ENCODE data around the gene KDM4B.

The KDM4B gene

GRCh38 chr19:5052945-5053485 lies 84.1 kb downstream of the KDM4B start:
- DNase-seq = no peak

GRCh38 chr19:5053661-5054060 lies 84.7 kb downstream of the KDM4B start:
- DNase-seq = no peak

GRCh38 chr19:5054551-5055456 lies 85.9 kb downstream of the KDM4B start:
- no peak for DNase-seq

- DNase-seq = no peak
These were observed 86.5 kb downstream of the KDM4B start for GRCh38 chr19:5055457-5055776.

GRCh38 chr19:5057860-5058259 lies 88.9 kb downstream of the KDM4B start:
- DNase-seq = no peak

GRCh38 chr19:5058521-5059212 lies 89.8 kb downstream of the KDM4B start:
- DNase-seq = no peak

GRCh38 chr19:5059213-5059574 lies 90.3 kb downstream of the KDM4B start:
- no peak for DNase-seq

GRCh38 chr19:5059793-5060192 lies 90.9 kb downstream of the KDM4B start:
- DNase-seq = no peak

- DNase-seq = no peak
These were observed 93.3 kb downstream of the KDM4B start for GRCh38 chr19:5062195-5062594.

GRCh38 chr19:5062799-5063198 lies 93.9 kb downstream of the KDM4B start:
- no peak for DNase-seq

GRCh38 chr19:5063873-5064645 lies 95.1 kb downstream of the KDM4B start:
- DNase-seq = no peak

- no peak for DNase-seq
These were observed 96.0 kb downstream of the KDM4B start for GRCh38 chr19:5064896-5065295.

GRCh38 chr19:5065663-5066093 lies 96.8 kb downstream of the KDM4B start:
- no peak for DNase-seq

- no peak for DNase-seq
These were observed 97.9 kb downstream of the KDM4B start for GRCh38 chr19:5066768-5067167.

- no peak for DNase-seq
These were observed 98.8 kb downstream of the KDM4B start for GRCh38 chr19:5067678-5068077.

GRCh38 chr19:5068233-5069072 lies 99.5 kb downstream of the KDM4B start:
- DNase-seq = no peak

GRCh38 chr19:5070331-5070730 lies 101.4 kb downstream of the KDM4B start:
- no peak for DNase-seq

- DNase-seq = no peak
These were observed 102.0 kb downstream of the KDM4B start for GRCh38 chr19:5070930-5071329.

- DNase-seq = no peak
These were observed 102.7 kb downstream of the KDM4B start for GRCh38 chr19:5071579-5071978.

- no peak for DNase-seq
These were observed 103.2 kb downstream of the KDM4B start for GRCh38 chr19:5072115-5072514.

GRCh38 chr19:5073153-5073844 lies 104.4 kb downstream of the KDM4B start:
- DNase-seq = no peak

GRCh38 chr19:5074407-5074806 lies 105.5 kb downstream of the KDM4B start:
- no peak for DNase-seq
